ENCODE results near the gene HOXB7.

DNA sequence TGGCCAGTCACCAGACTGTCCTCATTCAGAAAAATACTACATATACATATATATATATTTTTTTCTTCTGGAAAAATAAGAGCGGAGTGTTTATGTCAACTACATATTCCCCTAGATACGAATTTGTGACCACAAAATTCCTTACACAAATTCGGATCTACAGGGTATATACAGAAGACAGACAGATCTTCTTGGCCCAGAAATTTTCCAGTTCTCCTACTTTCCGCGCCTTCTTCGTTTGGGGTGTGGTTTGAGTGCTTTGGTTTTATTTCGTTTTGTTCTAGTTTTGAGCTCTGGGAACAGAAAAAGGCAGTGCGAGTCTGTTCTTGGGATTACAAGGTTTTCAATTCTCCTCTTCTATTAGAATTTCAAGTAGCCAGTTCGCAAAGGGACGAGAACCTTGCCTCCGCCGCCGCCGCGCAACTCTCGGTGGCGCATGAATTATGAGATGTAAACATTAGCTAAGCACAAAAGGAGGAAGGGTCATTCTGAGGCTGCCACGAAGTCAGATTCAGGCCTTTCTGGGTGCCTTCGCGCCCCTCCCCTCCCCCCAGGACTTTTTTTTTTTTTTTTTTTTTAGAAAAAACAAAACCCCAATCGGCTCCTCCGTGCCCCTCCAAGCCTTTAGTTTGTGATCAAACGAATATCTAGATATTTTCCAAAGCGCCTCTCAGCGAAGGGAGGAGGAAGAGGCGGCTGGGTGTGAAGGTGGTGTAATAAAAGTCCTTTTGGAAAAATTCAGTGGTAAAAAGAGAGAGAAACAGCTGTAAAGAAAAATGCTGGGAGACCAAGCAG lies 30.9 kb downstream of the HOXB7 start:
- TF ChIP-seq, protein P1, sequence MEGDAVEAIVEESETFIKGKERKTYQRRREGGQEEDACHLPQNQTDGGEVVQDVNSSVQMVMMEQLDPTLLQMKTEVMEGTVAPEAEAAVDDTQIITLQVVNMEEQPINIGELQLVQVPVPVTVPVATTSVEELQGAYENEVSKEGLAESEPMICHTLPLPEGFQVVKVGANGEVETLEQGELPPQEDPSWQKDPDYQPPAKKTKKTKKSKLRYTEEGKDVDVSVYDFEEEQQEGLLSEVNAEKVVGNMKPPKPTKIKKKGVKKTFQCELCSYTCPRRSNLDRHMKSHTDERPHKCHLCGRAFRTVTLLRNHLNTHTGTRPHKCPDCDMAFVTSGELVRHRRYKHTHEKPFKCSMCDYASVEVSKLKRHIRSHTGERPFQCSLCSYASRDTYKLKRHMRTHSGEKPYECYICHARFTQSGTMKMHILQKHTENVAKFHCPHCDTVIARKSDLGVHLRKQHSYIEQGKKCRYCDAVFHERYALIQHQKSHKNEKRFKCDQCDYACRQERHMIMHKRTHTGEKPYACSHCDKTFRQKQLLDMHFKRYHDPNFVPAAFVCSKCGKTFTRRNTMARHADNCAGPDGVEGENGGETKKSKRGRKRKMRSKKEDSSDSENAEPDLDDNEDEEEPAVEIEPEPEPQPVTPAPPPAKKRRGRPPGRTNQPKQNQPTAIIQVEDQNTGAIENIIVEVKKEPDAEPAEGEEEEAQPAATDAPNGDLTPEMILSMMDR (conservative IDR thresholded peaks at IDR 0.05), result no peak
- TF ChIP-seq EZH2 (IDR thresholded peaks at IDR 0.05; ENCODE audit: low read depth), result no peak
